K562 (cell line): ENCODE measurements around the gene CYSTM1.

Experiments
- MTA1 ChIP-seq: fragments of 450-650 bp; IDR thresholded peaks from 2 replicates; pipeline ENCODE4 v1.6.1; 2017; ENCODE audit warnings: borderline replicate concordance
- POLR2AphosphoS5 ChIP-seq: IDR thresholded peaks from 2 replicates; pipeline ENCODE4 v1.6.1; 2011; ENCODE audit warnings: mild to moderate bottlenecking, low read depth, low read length, moderate library complexity; ENCODE audit not compliant: control insufficient read depth, insufficient read depth
- ZBTB26 ChIP-seq: fragments of 450-650 bp; formaldehyde crosslinking; IDR thresholded peaks from 2 replicates; pipeline ENCODE4 v1.4.0; 2022; ENCODE audit warnings: missing genetic modification characterization
- ZNF518B ChIP-seq: fragments of 250-450 bp; sonication (Bioruptor Pico); IDR thresholded peaks from 2 replicates; pipeline ENCODE4 v1.5.0; 2021; ENCODE audit warnings: mild to moderate bottlenecking, moderate library complexity
- TF ChIP-seq, protein P1 (sequence below): fragments of 450-650 bp; formaldehyde crosslinking; IDR thresholded peaks from 2 replicates; pipeline ENCODE4 v1.4.0; 2020; ENCODE audit warnings: mild to moderate bottlenecking, mixed read lengths
- TF ChIP-seq, protein P2 (sequence below), 3 experiments: IDR thresholded peaks in 2 of 3; conservative IDR thresholded peaks in 1 of 3; 2 replicates each; pipeline ENCODE4 v1.5.1; 2011 to 2012; ENCODE audit warnings: low read length in 3 of 3, mild to moderate bottlenecking in 3 of 3, control low read depth in 2 of 3, improper control_type of control experiment in 1 of 3, inconsistent platforms in 1 of 3, low read depth in 1 of 3, mixed read lengths in 1 of 3, moderate library complexity in 1 of 3; ENCODE audit not compliant: insufficient read depth in 2 of 3

GRCh38 chr5:140174014-140174413 is 974 bp upstream of the CYSTM1 start:
- TF ChIP-seq ZNF518B (CRISPR knock-in tag): no peak
- no peak for TF ChIP-seq POLR2AphosphoS5
- TF ChIP-seq, protein P1, sequence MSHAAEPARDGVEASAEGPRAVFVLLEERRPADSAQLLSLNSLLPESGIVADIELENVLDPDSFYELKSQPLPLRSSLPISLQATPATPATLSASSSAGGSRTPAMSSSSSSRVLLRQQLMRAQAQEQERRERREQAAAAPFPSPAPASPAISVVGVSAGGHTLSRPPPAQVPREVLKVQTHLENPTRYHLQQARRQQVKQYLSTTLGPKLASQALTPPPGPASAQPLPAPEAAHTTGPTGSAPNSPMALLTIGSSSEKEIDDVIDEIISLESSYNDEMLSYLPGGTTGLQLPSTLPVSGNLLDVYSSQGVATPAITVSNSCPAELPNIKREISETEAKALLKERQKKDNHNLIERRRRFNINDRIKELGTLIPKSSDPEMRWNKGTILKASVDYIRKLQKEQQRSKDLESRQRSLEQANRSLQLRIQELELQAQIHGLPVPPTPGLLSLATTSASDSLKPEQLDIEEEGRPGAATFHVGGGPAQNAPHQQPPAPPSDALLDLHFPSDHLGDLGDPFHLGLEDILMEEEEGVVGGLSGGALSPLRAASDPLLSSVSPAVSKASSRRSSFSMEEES (CRISPR knock-in tag): no peak
- TF ChIP-seq, protein P2, sequence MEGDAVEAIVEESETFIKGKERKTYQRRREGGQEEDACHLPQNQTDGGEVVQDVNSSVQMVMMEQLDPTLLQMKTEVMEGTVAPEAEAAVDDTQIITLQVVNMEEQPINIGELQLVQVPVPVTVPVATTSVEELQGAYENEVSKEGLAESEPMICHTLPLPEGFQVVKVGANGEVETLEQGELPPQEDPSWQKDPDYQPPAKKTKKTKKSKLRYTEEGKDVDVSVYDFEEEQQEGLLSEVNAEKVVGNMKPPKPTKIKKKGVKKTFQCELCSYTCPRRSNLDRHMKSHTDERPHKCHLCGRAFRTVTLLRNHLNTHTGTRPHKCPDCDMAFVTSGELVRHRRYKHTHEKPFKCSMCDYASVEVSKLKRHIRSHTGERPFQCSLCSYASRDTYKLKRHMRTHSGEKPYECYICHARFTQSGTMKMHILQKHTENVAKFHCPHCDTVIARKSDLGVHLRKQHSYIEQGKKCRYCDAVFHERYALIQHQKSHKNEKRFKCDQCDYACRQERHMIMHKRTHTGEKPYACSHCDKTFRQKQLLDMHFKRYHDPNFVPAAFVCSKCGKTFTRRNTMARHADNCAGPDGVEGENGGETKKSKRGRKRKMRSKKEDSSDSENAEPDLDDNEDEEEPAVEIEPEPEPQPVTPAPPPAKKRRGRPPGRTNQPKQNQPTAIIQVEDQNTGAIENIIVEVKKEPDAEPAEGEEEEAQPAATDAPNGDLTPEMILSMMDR (IDR thresholded peaks at IDR 0.05 in 2 of 3, conservative IDR thresholded peaks at IDR 0.05 in 1 of 3; ENCODE audit: insufficient read depth in 2 of 3, low read depth in 1 of 3, low read length in 3 of 3): no peak
- no peak for TF ChIP-seq MTA1
- no peak for TF ChIP-seq ZBTB26 (CRISPR knock-in tag)
